ENCODE measurements around the gene NOL11.

DNA sequence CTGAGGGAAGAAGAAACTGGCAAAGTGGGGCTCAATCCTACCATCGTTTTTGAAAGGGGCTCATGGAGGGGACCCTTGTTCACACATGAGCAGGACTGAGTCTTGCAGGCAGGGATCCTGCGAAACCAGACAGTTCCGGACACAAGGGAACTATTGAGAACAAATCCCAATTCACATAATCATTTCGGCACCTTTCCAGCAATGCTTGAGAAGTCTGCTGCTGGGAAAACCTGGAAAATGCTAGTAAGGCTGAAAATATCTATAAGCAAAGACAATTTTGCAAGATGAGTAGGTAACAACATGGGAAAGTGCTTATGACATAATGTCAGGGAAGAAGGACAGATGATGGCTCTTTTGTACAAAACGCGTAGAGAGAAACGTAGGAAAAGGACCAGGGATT is 55.5 kb downstream of the NOL11 start:
- TF ChIP-seq, protein P1, sequence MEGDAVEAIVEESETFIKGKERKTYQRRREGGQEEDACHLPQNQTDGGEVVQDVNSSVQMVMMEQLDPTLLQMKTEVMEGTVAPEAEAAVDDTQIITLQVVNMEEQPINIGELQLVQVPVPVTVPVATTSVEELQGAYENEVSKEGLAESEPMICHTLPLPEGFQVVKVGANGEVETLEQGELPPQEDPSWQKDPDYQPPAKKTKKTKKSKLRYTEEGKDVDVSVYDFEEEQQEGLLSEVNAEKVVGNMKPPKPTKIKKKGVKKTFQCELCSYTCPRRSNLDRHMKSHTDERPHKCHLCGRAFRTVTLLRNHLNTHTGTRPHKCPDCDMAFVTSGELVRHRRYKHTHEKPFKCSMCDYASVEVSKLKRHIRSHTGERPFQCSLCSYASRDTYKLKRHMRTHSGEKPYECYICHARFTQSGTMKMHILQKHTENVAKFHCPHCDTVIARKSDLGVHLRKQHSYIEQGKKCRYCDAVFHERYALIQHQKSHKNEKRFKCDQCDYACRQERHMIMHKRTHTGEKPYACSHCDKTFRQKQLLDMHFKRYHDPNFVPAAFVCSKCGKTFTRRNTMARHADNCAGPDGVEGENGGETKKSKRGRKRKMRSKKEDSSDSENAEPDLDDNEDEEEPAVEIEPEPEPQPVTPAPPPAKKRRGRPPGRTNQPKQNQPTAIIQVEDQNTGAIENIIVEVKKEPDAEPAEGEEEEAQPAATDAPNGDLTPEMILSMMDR (IDR thresholded peaks at IDR 0.05) = no peak
- TF ChIP-seq POLR2A (IDR thresholded peaks at IDR 0.05) = no peak
